PC-3 (cell line): Measurements from ENCODE around the gene CAMTA1. TPM values are rescaled to one million over a fixed set of nuclear protein-coding genes. Genes with fewer than 3 reads are reported as not detected.

Experiments used
- ATAC-seq: fragments of 200-7000 bp; cut with Tn5 transposase; 2 replicates; pipeline ENCODE4 v1.9.1; 2020; ENCODE audit warnings: mild to moderate bottlenecking, moderate library complexity
- BruUV-seq: library from RNA; stranded (reverse); fragments of 400-500 nt; replicated peaks from 2 replicates; lab custom pipeline; 2021; lab: Mats Ljungman, UMichigan
- CTCF ChIA-PET: fragments of 300-600 bp; sonication (Branson Sonifier 250); formaldehyde crosslinking; loops from one replicate; lab custom pipeline; 2022; ENCODE audit warnings: antibody characterized with exemption; lab: Charles Lee
- POLR2A ChIA-PET: fragments of 300-600 bp; sonication (Branson Sonifier 250); formaldehyde crosslinking; loops from one replicate; lab custom pipeline; 2022; ENCODE audit warnings: antibody characterized with exemption; ENCODE audit not compliant: unreplicated experiment; lab: Charles Lee
- DNase-seq: peaks from one replicate; pipeline ENCODE4 v3.0.0-alpha.2; 2015
- H2AFZ ChIP-seq: fragments of 300-600 bp; sonication (generic); 2 replicates; pipeline ENCODE4 v1.6.0; 2016; ENCODE audit warnings: antibody characterized with exemption, low read length
- H3F3A ChIP-seq: fragments of 300-600 bp; sonication (generic); one replicate; pipeline ENCODE4 v1.6.0; 2017; ENCODE audit warnings: antibody characterized with exemption, low read length, control low read depth, mild to moderate bottlenecking; ENCODE audit not compliant: unreplicated experiment
- H3K27ac ChIP-seq: fragments of 300-600 bp; sonication (generic); 2 replicates; pipeline ENCODE4 v1.5.1; 2016; ENCODE audit warnings: mild to moderate bottlenecking, low read length
- H3K27me3 ChIP-seq: fragments of 300-600 bp; sonication (generic); 2 replicates; pipeline ENCODE4 v1.6.1; 2016; ENCODE audit warnings: low read length, mixed read lengths
- H3K36me3 ChIP-seq: fragments of 300-600 bp; sonication (generic); 2 replicates; pipeline ENCODE4 v1.6.1; 2016; ENCODE audit warnings: low read depth, mixed run types, low read length, mixed read lengths
- H3K4me1 ChIP-seq: fragments of 300-600 bp; sonication (generic); 2 replicates; pipeline ENCODE4 v1.5.1; 2016; ENCODE audit warnings: low read length; ENCODE audit not compliant: insufficient read depth
- H3K4me2 ChIP-seq: fragments of 300-600 bp; sonication (generic); 2 replicates; pipeline ENCODE4 v1.6.0; 2016; ENCODE audit warnings: low read length
- H3K4me3 ChIP-seq: fragments of 300-600 bp; sonication (generic); 2 replicates; pipeline ENCODE4 v1.5.1; 2016; ENCODE audit warnings: mild to moderate bottlenecking, low read length, mixed read lengths
- H3K79me2 ChIP-seq: fragments of 300-600 bp; sonication (generic); 2 replicates; pipeline ENCODE4 v1.6.1; 2017; ENCODE audit warnings: low read length, mixed read lengths
- H3K9ac ChIP-seq: fragments of 300-600 bp; sonication (generic); 2 replicates; pipeline ENCODE4 v1.6.0; 2016; ENCODE audit warnings: mild to moderate bottlenecking, low read length
- H3K9me2 ChIP-seq: fragments of 300-600 bp; sonication (generic); replicated peaks from 2 replicates; pipeline ENCODE4 v1.6.1; 2016; ENCODE audit warnings: mixed run types, low read length, mixed read lengths
- H3K9me3 ChIP-seq: fragments of 300-600 bp; sonication (generic); 2 replicates; pipeline ENCODE4 v1.6.1; 2016; ENCODE audit warnings: low read length, mixed read lengths
- H4K20me1 ChIP-seq: fragments of 300-600 bp; sonication (generic); 2 replicates; pipeline ENCODE4 v1.6.1; 2016; ENCODE audit warnings: low read length, mixed read lengths
- CTCF ChIP-seq: fragments of 300-600 bp; sonication (generic); conservative IDR thresholded peaks from 2 replicates; pipeline ENCODE4 v1.5.1; 2017; ENCODE audit warnings: antibody characterized with exemption, low read depth, mild to moderate bottlenecking, low read length
- EZH2 ChIP-seq: fragments of 300-600 bp; sonication (generic); IDR thresholded peaks from one replicate; pipeline ENCODE4 v1.6.1; 2017; ENCODE audit warnings: antibody characterized with exemption, mild to moderate bottlenecking, low read length; ENCODE audit not compliant: unreplicated experiment
- EZH2phosphoT487 ChIP-seq: fragments of 300-600 bp; sonication (generic); IDR thresholded peaks from 2 replicates; pipeline ENCODE4 v1.6.1; 2018; ENCODE audit warnings: mild to moderate bottlenecking, antibody characterized with exemption, low read length, borderline replicate concordance
- intact Hi-C: fragments of 100-400 bp; cut with micrococcal nuclease; formaldehyde crosslinking; loops from 2 replicates; pipeline ENCODE4 v1.9.0; 2023
- total RNA-seq: library from RNA; depleted of rRNA; stranded (reverse); fragments of >200 nt; gene quantifications from 2 replicates; pipeline ENCODE4 v1.2.3, GENCODE V29; 2014

CAMTA1 gene
- total RNA-seq, 1 experiment from 2014 or later: 40.8 TPM

GRCh38 chr1:7218210-7218832, 433.1 kb downstream of the CAMTA1 start:
- no peak overlapping the region for H3K9ac ChIP-seq
- DNase-seq (peak; percentile 69), ATAC-seq (no peak)
- no peak overlapping the region for H3K4me2 ChIP-seq
- intact Hi-C loops: loop anchor here (1.0 to 5.0 kb wide), 3 partner anchors 176 to 429 kb away; no protein-coding TSS in a partner anchor
- BruUV-seq: no TSS peak
- POLR2A ChIA-PET: no interaction called here
- peaks cover 3% of the 10 kb centered on the region for H3K4me1 ChIP-seq
- CTCF ChIA-PET: interaction anchor here (0.5 to 1.0 kb wide), 3 partner anchors 176 to 499 kb away, joined by 4 to 13 read pairs (median 5); no protein-coding TSS in a partner anchor
- no peaks in the 10 kb centered on the region for H4K20me1 ChIP-seq
- H3K79me2 ChIP-seq: no peaks in the 10 kb centered on the region
- peaks cover 17% of the 10 kb centered on the region for H3K27me3 ChIP-seq
- no peak overlapping the region for H2AFZ ChIP-seq
- H3K4me3 ChIP-seq: no peak overlapping the region
- no peaks in the 10 kb centered on the region for H3K9me3 ChIP-seq
- no peak overlapping the region for H3K27ac ChIP-seq
- H3K9me2 ChIP-seq: no peaks in the 10 kb centered on the region
- H3K36me3 ChIP-seq: no peaks in the 10 kb centered on the region
- TF ChIP-seq CTCF (peak; percentile 93), EZH2 (no peak), EZH2phosphoT487 (no peak)
- H3F3A ChIP-seq: no peaks in the 10 kb centered on the region

DNA sequence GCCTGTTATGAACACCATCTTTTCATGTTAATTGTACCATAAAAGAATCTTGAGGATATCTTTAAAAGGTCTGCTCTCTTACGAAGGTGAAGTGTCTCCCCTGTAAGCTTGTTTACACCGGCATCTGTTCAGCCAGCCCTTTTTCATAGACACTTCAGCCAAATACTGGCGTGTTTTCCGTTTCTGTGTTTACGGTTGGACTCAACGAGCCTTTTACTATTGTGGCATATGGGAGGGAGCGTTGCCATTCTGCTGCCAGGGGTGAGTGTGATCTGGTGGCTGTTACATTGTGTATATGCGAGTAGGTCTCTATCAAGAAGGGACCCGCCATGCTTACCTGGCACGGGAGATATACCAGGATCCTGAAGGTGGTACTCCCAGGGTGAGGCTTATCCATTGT, 433.8 kb downstream of the CAMTA1 start:
- Histone ChIP-seq H3K4me3 (no peak overlapping the region), H3F3A (no peaks in the 10 kb centered on the region), H3K4me2 (no peak overlapping the region), H4K20me1 (no peaks in the 10 kb centered on the region), H3K79me2 (no peaks in the 10 kb centered on the region), H3K4me1 (peaks cover 8% of the 10 kb centered on the region), H3K9me3 (no peaks in the 10 kb centered on the region), H3K9me2 (no peaks in the 10 kb centered on the region), H3K36me3 (no peaks in the 10 kb centered on the region), H3K27me3 (peaks cover 17% of the 10 kb centered on the region), H3K27ac (no peak overlapping the region), H2AFZ (no peak overlapping the region), H3K9ac (no peak overlapping the region)
- no peak for DNase-seq
- POLR2A ChIA-PET: no interaction called here
- no TSS peak for BruUV-seq
- intact Hi-C loops: loop anchor here (5.0 kb wide), 1 partner anchor 428 kb away; no protein-coding TSS in a partner anchor
- CTCF ChIA-PET: no interaction called here
- ATAC-seq: no peak
- TF ChIP-seq EZH2 (no peak), EZH2phosphoT487 (no peak), CTCF (no peak)

DNA sequence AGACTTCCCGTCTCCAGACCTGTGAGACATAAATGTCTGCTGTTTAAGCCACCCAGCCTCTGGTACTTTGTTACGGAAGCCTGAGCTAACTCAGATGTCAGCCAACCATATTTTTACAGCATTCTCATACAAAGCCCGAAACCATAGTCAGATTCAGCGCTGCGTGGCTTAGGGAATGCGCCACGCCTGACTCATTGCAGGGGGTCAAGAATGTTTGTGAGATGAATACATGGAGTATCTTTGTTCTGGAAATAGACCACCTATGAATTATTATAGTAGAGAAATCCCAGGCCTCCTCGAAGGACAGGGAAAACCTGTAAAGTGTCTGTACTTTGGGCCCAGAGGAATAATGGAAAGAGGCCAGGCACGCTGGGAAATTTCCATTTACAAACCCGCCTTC, 434.8 kb downstream of the CAMTA1 start:
- ATAC-seq (no peak), DNase-seq (no peak)
- no peaks in the 10 kb centered on the region for H3K79me2 ChIP-seq
- no peak overlapping the region for H3K4me2 ChIP-seq
- H3K9me3 ChIP-seq: no peaks in the 10 kb centered on the region
- no peak overlapping the region for H3K4me3 ChIP-seq
- H3K36me3 ChIP-seq: no peaks in the 10 kb centered on the region
- H3K27ac ChIP-seq: no peak overlapping the region
- intact Hi-C loops: loop anchor here (10.0 kb wide), 1 partner anchor 185 kb away; no protein-coding TSS in a partner anchor
- H3F3A ChIP-seq: no peaks in the 10 kb centered on the region
- ChIA-PET POLR2A (no interaction called here), CTCF (no interaction called here)
- no TSS peak for BruUV-seq
- H3K4me1 ChIP-seq: peaks cover 14% of the 10 kb centered on the region
- H3K9ac ChIP-seq: no peak overlapping the region
- H4K20me1 ChIP-seq: no peaks in the 10 kb centered on the region
- no peak for TF ChIP-seq EZH2phosphoT487
- no peak for TF ChIP-seq EZH2
- TF ChIP-seq CTCF: no peak
- H3K27me3 ChIP-seq: peaks cover 10% of the 10 kb centered on the region
- no peaks in the 10 kb centered on the region for H3K9me2 ChIP-seq
- H2AFZ ChIP-seq: no peak overlapping the region
